ENCODE data around the gene NPY2R. TPM values are rescaled to one million over a fixed set of nuclear protein-coding genes. Genes with fewer than 3 reads are reported as not detected.

Gene NPY2R
- total and polyA plus RNA-seq, 2 of the 13 experiments (the other 11 are each of a cell fraction or from before 2014, with no cell fraction given) = not detected

DNA sequence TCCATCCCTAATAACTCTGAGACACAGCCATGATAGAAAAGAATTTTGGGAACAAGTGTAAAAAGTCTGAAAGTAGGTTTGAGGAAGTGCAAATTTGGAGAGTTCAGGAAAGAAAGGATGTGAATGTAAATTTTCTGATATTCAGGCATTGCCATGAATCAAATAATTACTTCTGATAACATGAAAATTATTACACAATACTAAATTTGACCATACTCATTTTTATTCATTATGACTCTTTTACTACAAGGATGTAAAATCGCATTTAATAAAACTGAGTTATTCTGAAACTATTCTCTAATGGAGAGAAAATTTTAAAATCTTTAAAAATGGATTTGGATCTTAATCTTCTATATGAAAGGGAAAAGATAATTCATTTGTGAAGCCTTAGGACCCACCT is 33.8 kb upstream of the NPY2R start:
- intact Hi-C loops (cut with micrococcal nuclease; ENCODE audit: unreplicated experiment) = no loop called here
- Histone ChIP-seq H3K79me2 (ENCODE audit: insufficient read depth, low read length) (no peaks in the 10 kb centered on the region), H4K20me1 (ENCODE audit: insufficient read depth, low read length) (no peaks in the 10 kb centered on the region), H3K4me1 (ENCODE audit: insufficient read depth, low read length) (no peaks in the 10 kb centered on the region), H3K9ac (ENCODE audit: insufficient read depth, low read depth, low read length) (no peak overlapping the region), H3K9me3 (ENCODE audit: low read length) (no peaks in the 10 kb centered on the region), H3K27me3 (ENCODE audit: control insufficient read depth in 1 of 2, insufficient read depth in 2 of 2, low read length in 2 of 2) (no peaks in the 10 kb centered on the region), H3K4me2 (ENCODE audit: low read depth, low read length) (no peak overlapping the region), H3K27ac (ENCODE audit: extremely low read length, insufficient read depth, low read length) (no peak overlapping the region), H3K4me3 (replicated peaks in 1 of 3; ENCODE audit: insufficient read depth in 1 of 3, low read depth in 2 of 3, low read length in 3 of 3) (no peak overlapping the region), H3K36me3 (replicated peaks in 1 of 2; ENCODE audit: control insufficient read depth in 1 of 2, insufficient read depth in 2 of 2, low read length in 2 of 2) (no peaks in the 10 kb centered on the region), H2AFZ (ENCODE audit: low read length) (no peak overlapping the region)
- in situ Hi-C loops (cut with HindIII; ENCODE audit: extremely low pct_ligation_motif_present, low pct_unique_long_range_greater_than_20kb) = no loop called here
- ChIA-PET POLR2A (no interaction called here), CTCF (ENCODE audit: low intra/inter-chr PET ratio, low total read pairs) (no interaction called here)
- ATAC-seq (no peak), DNase-seq (ENCODE audit: low spot score) (no peak), FAIRE-seq (no peak)
- BruUV-seq (replicated peaks) = no TSS peak
- TF ChIP-seq DPF2 (CRISPR knock-in tag; IDR thresholded peaks at IDR 0.05; ENCODE audit: borderline replicate concordance, low read depth) = no peak
- peak; percentile 21; the same call in 1 of the 2 replicates for TF ChIP-seq CEBPB (IDR thresholded peaks at IDR 0.05; ENCODE audit: borderline replicate concordance, low read depth, low read length)
- TF ChIP-seq CSRNP2 (CRISPR knock-in tag; conservative IDR thresholded peaks at IDR 0.05; ENCODE audit: low read depth) = no peak
- 0% methylated on average over 1 of the region's 1 CpG for WGBS (ENCODE audit: low lambda C conversion rate)

DNA sequence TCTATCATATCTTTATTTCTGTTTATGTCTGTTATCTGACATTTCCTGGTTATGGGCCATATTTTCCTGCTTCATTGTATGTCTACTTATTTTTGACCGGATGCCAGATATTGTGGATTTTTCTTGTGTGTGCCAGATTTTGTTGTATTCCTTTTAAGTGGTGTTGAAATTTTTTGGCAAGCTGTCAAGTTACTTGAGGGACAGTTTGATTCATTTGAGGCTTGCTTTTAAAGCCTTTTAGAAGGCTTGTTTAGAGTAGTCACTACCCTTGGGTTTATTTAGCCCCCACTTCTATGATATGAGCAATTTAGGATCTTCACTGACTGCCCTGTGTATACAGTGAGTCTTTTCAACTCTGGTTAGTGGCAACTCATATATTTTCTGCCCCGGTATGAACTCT is 29.2 kb upstream of the NPY2R start:
- Histone ChIP-seq H3K27ac (ENCODE audit: extremely low read length, insufficient read depth, low read length) (no peak overlapping the region), H3K4me2 (ENCODE audit: low read depth, low read length) (no peak overlapping the region), H3K9ac (ENCODE audit: insufficient read depth, low read depth, low read length) (no peak overlapping the region), H3K79me2 (ENCODE audit: insufficient read depth, low read length) (no peaks in the 10 kb centered on the region), H3K27me3 (ENCODE audit: control insufficient read depth in 1 of 2, insufficient read depth in 2 of 2, low read length in 2 of 2) (no peaks in the 10 kb centered on the region), H3K4me3 (replicated peaks in 1 of 3; ENCODE audit: insufficient read depth in 1 of 3, low read depth in 2 of 3, low read length in 3 of 3) (no peak overlapping the region), H3K9me3 (ENCODE audit: low read length) (no peaks in the 10 kb centered on the region), H4K20me1 (ENCODE audit: insufficient read depth, low read length) (no peaks in the 10 kb centered on the region), H2AFZ (ENCODE audit: low read length) (no peak overlapping the region), H3K4me1 (ENCODE audit: insufficient read depth, low read length) (no peaks in the 10 kb centered on the region), H3K36me3 (replicated peaks in 1 of 2; ENCODE audit: control insufficient read depth in 1 of 2, insufficient read depth in 2 of 2, low read length in 2 of 2) (no peaks in the 10 kb centered on the region)
- WGBS (ENCODE audit: low lambda C conversion rate) = 4% methylated on average over 2 of the region's 2 CpGs
- in situ Hi-C loops (cut with HindIII; ENCODE audit: extremely low pct_ligation_motif_present, low pct_unique_long_range_greater_than_20kb) (no loop called here), intact Hi-C loops (cut with micrococcal nuclease; ENCODE audit: unreplicated experiment) (no loop called here)
- ChIA-PET POLR2A (no interaction called here), CTCF (ENCODE audit: low intra/inter-chr PET ratio, low total read pairs) (no interaction called here)
- DNase-seq (ENCODE audit: low spot score) = no peak
- no peak for ATAC-seq
- TF ChIP-seq ZNF432 (CRISPR knock-in tag; IDR thresholded peaks at IDR 0.05; ENCODE audit: borderline replicate concordance) (no peak), ZNF276 (CRISPR knock-in tag; IDR thresholded peaks at IDR 0.05; ENCODE audit: low read depth) (no peak), MZF1 (CRISPR knock-in tag; IDR thresholded peaks at IDR 0.05; ENCODE audit: borderline replicate concordance) (no peak), NFYB (CRISPR knock-in tag; IDR thresholded peaks at IDR 0.05) (no peak), SYNCRIP (IDR thresholded peaks at IDR 0.05; ENCODE audit: insufficient read depth, low read depth, low read length) (no peak), THAP9 (CRISPR knock-in tag; IDR thresholded peaks at IDR 0.05; ENCODE audit: borderline replicate concordance) (no peak)
- FAIRE-seq = no peak
- no TSS peak for BruUV-seq (replicated peaks)
